ENCODE measurements around the gene WFDC10B. TPM values are rescaled to one million over a fixed set of nuclear protein-coding genes. Genes with fewer than 3 reads are reported as not detected.
"Not testable (repeated sequence)": the region's sequence is repeated elsewhere in the genome, so short reads cannot be mapped to it uniquely, and the experiment has no call there.

The WFDC10B gene
- total RNA-seq, 2 experiments from 2014 or later = not detected

- Mint-ChIP-seq H3K4me1 (no peaks in the 10 kb centered on the region), H3K9me3 (no peaks in the 10 kb centered on the region), H3K27ac (no peak overlapping the region), H3K36me3 (no peaks in the 10 kb centered on the region), H3K4me3 (no peak overlapping the region), H3K27me3 (peaks cover 11% of the 10 kb centered on the region)
- DNase-seq (no peak), ATAC-seq (ENCODE audit: low read depth) (no peak)
- POLR2A ChIA-PET = no interaction called here
These were observed 9.3 kb downstream of the WFDC10B start for GRCh38 chr20:45695496-45695895.

- ATAC-seq (ENCODE audit: low read depth); DNase-seq; H3K36me3 Mint-ChIP-seq; H3K9me3 Mint-ChIP-seq; H3K4me1 Mint-ChIP-seq; H3K27ac Mint-ChIP-seq; H3K4me3 Mint-ChIP-seq; POLR2A ChIA-PET: not testable (repeated sequence)
- peaks cover 13% of the 10 kb centered on the region for H3K27me3 Mint-ChIP-seq
These were observed 11.5 kb downstream of the WFDC10B start for GRCh38 chr20:45693346-45693745.

GRCh38 chr20:45685896-45686295 lies 18.9 kb downstream of the WFDC10B start:
- no peaks in the 10 kb centered on the region for H3K9me3 Mint-ChIP-seq
- no peak for DNase-seq
- no peaks in the 10 kb centered on the region for H3K36me3 Mint-ChIP-seq
- no peak overlapping the region for H3K4me3 Mint-ChIP-seq
- H3K27me3 Mint-ChIP-seq = peaks cover 3% of the 10 kb centered on the region
- no peak for ATAC-seq (ENCODE audit: low read depth)
- H3K4me1 Mint-ChIP-seq = peaks cover 2% of the 10 kb centered on the region
- POLR2A ChIA-PET = no interaction called here
- no peak overlapping the region for H3K27ac Mint-ChIP-seq

GRCh38 chr20:45679650-45680049 lies 25.2 kb downstream of the WFDC10B start:
- no peak for ATAC-seq (ENCODE audit: low read depth)
- Mint-ChIP-seq H3K9me3 (peaks cover 9% of the 10 kb centered on the region), H3K4me1 (peaks cover 2% of the 10 kb centered on the region), H3K27ac (no peak overlapping the region), H3K36me3 (no peaks in the 10 kb centered on the region), H3K27me3 (peaks cover 10% of the 10 kb centered on the region), H3K4me3 (no peak overlapping the region)
- DNase-seq = no peak
- POLR2A ChIA-PET = no interaction called here

- Mint-ChIP-seq H3K27ac (no peak overlapping the region), H3K27me3 (peaks cover 26% of the 10 kb centered on the region), H3K4me1 (no peaks in the 10 kb centered on the region), H3K36me3 (no peaks in the 10 kb centered on the region), H3K4me3 (no peak overlapping the region), H3K9me3 (peaks cover 2% of the 10 kb centered on the region)
- ATAC-seq (ENCODE audit: low read depth) = no peak
- POLR2A ChIA-PET = no interaction called here
- no peak for DNase-seq
These were observed 32.1 kb downstream of the WFDC10B start for GRCh38 chr20:45672765-45673164.

- no peaks in the 10 kb centered on the region for H3K36me3 Mint-ChIP-seq
- peaks cover 20% of the 10 kb centered on the region for H3K27me3 Mint-ChIP-seq
These were observed 34.7 kb downstream of the WFDC10B start, which contains the start of gene WFDC11 for GRCh38 chr20:45670139-45670538. Gene WFDC11, minus strand, starts transcription at chr20:45670239. Its CDS starts 19,639 bp downstream, at chr20:45650600.

GRCh38 chr20:45657038-45657437 lies 47.8 kb downstream of the WFDC10B start:
- H3K27ac Mint-ChIP-seq; H3K36me3 Mint-ChIP-seq; ATAC-seq (ENCODE audit: low read depth); DNase-seq; POLR2A ChIA-PET; H3K4me1 Mint-ChIP-seq; H3K4me3 Mint-ChIP-seq; H3K9me3 Mint-ChIP-seq: not testable (repeated sequence)
- peaks cover 13% of the 10 kb centered on the region for H3K27me3 Mint-ChIP-seq

More at GRCh38 chr20:45670139-45670538, 34.7 kb downstream of the WFDC10B start, which contains the start of gene WFDC11:
- Mint-ChIP-seq H3K27ac (no peak within 1 kb of the TSS), H3K4me3 (no peak within 1 kb of the TSS), H3K4me1 (no peaks in the 10 kb centered on the region), H3K9me3 (peaks cover 2% of the 10 kb centered on the region)
- POLR2A ChIA-PET = no interaction called here
- DNase-seq = no peak
- no peak for ATAC-seq (ENCODE audit: low read depth)

GRCh38 chr20:45651726-45652125 lies 53.1 kb downstream of the WFDC10B start:
- DNase-seq; POLR2A ChIA-PET; H3K4me3 Mint-ChIP-seq; H3K36me3 Mint-ChIP-seq; H3K27ac Mint-ChIP-seq; ATAC-seq (ENCODE audit: low read depth); H3K4me1 Mint-ChIP-seq; H3K9me3 Mint-ChIP-seq: not testable (repeated sequence)
- H3K27me3 Mint-ChIP-seq = peaks cover 18% of the 10 kb centered on the region

GRCh38 chr20:45649312-45649863 lies 55.4 kb downstream of the WFDC10B start:
- ATAC-seq (ENCODE audit: low read depth) (no peak), DNase-seq (no peak)
- Mint-ChIP-seq H3K27me3 (peaks cover 15% of the 10 kb centered on the region), H3K4me3 (no peak overlapping the region), H3K27ac (no peak overlapping the region), H3K9me3 (no peaks in the 10 kb centered on the region), H3K4me1 (no peaks in the 10 kb centered on the region), H3K36me3 (no peaks in the 10 kb centered on the region)
- POLR2A ChIA-PET = no interaction called here

- no peaks in the 10 kb centered on the region for H3K9me3 Mint-ChIP-seq
- no peak for DNase-seq
- H3K27me3 Mint-ChIP-seq = peaks cover 10% of the 10 kb centered on the region
- POLR2A ChIA-PET = no interaction called here
- H3K4me1 Mint-ChIP-seq = no peaks in the 10 kb centered on the region
- H3K4me3 Mint-ChIP-seq = no peak overlapping the region
- ATAC-seq (ENCODE audit: low read depth) = no peak
- no peak overlapping the region for H3K27ac Mint-ChIP-seq
- no peaks in the 10 kb centered on the region for H3K36me3 Mint-ChIP-seq
These were observed 57.3 kb downstream of the WFDC10B start for GRCh38 chr20:45647441-45648050.

GRCh38 chr20:45646875-45647274 lies 57.9 kb downstream of the WFDC10B start:
- H3K36me3 Mint-ChIP-seq = no peaks in the 10 kb centered on the region
- H3K4me3 Mint-ChIP-seq = no peak overlapping the region
- H3K4me1 Mint-ChIP-seq = no peaks in the 10 kb centered on the region
- ATAC-seq (ENCODE audit: low read depth) = no peak
- DNase-seq = no peak
- H3K27ac Mint-ChIP-seq = no peak overlapping the region
- POLR2A ChIA-PET = no interaction called here
- H3K9me3 Mint-ChIP-seq = no peaks in the 10 kb centered on the region
- peaks cover 11% of the 10 kb centered on the region for H3K27me3 Mint-ChIP-seq

GRCh38 chr20:45645869-45646268 lies 59.0 kb downstream of the WFDC10B start:
- H3K27ac Mint-ChIP-seq; H3K4me3 Mint-ChIP-seq; H3K27me3 Mint-ChIP-seq; ATAC-seq (ENCODE audit: low read depth); POLR2A ChIA-PET; H3K4me1 Mint-ChIP-seq; DNase-seq; H3K9me3 Mint-ChIP-seq; H3K36me3 Mint-ChIP-seq: not testable (repeated sequence)

GRCh38 chr20:45641076-45641475 lies 63.7 kb downstream of the WFDC10B start:
- ATAC-seq (ENCODE audit: low read depth); POLR2A ChIA-PET; H3K9me3 Mint-ChIP-seq; DNase-seq; H3K4me3 Mint-ChIP-seq; H3K27ac Mint-ChIP-seq; H3K36me3 Mint-ChIP-seq; H3K4me1 Mint-ChIP-seq: not testable (repeated sequence)
- peaks cover 12% of the 10 kb centered on the region for H3K27me3 Mint-ChIP-seq

- Mint-ChIP-seq H3K9me3 (peaks cover 1% of the 10 kb centered on the region), H3K4me3 (no peak overlapping the region), H3K27me3 (peaks cover 13% of the 10 kb centered on the region), H3K36me3 (no peaks in the 10 kb centered on the region), H3K4me1 (no peaks in the 10 kb centered on the region), H3K27ac (no peak overlapping the region)
- DNase-seq (no peak), ATAC-seq (ENCODE audit: low read depth) (no peak)
- POLR2A ChIA-PET = no interaction called here
These were observed 65.1 kb downstream of the WFDC10B start for GRCh38 chr20:45639687-45640086.

Data from activated naive CD8-positive, alpha-beta T cell treated with anti-CD3 and anti-CD28 coated beads, Interleukin-2, amount 10 ng/mL, durations not matched to agents 7 days and 5 days (primary cell).